GM19328 (cell line): Measurements from ENCODE around the gene CACNA1B.
"Not testable (repeated sequence)": the region's sequence is repeated elsewhere in the genome, so short reads cannot be mapped to it uniquely, and the experiment has no call there.

Source experiments
- ATAC-seq: cut with Tn5 transposase; IDR thresholded peaks from one replicate; pipeline ENCODE4 v1.9.1; 2021; ENCODE audit warnings: mild to moderate bottlenecking, moderate library complexity; ENCODE audit not compliant: unreplicated experiment

CACNA1B gene

GRCh38 chr9:138068601-138069035 lies 191.0 kb downstream of the CACNA1B start:
- ATAC-seq: no peak

GRCh38 chr9:138069731-138070456 lies 192.3 kb downstream of the CACNA1B start:
- ATAC-seq: no peak

- ATAC-seq: no peak
These were observed 193.2 kb downstream of the CACNA1B start for GRCh38 chr9:138070815-138071214.

GRCh38 chr9:138071292-138071691 lies 193.7 kb downstream of the CACNA1B start:
- ATAC-seq: no peak

- ATAC-seq: no peak
These were observed 194.1 kb downstream of the CACNA1B start for GRCh38 chr9:138071731-138072130.

- no peak for ATAC-seq
These were observed 194.7 kb downstream of the CACNA1B start for GRCh38 chr9:138072161-138072842.

- no peak for ATAC-seq
These were observed 195.3 kb downstream of the CACNA1B start for GRCh38 chr9:138072897-138073296.

GRCh38 chr9:138073408-138073807 lies 195.8 kb downstream of the CACNA1B start:
- ATAC-seq: no peak

- no peak for ATAC-seq
These were observed 196.2 kb downstream of the CACNA1B start for GRCh38 chr9:138073808-138074207.

GRCh38 chr9:138074516-138074915 lies 196.9 kb downstream of the CACNA1B start:
- no peak for ATAC-seq

GRCh38 chr9:138075496-138075895 lies 197.9 kb downstream of the CACNA1B start:
- no peak for ATAC-seq

- no peak for ATAC-seq
These were observed 198.5 kb downstream of the CACNA1B start for GRCh38 chr9:138075961-138076649.

GRCh38 chr9:138076650-138077009 lies 199.0 kb downstream of the CACNA1B start:
- no peak for ATAC-seq

- ATAC-seq: no peak
These were observed 199.5 kb downstream of the CACNA1B start for GRCh38 chr9:138077126-138077525.

GRCh38 chr9:138077898-138078540 lies 200.4 kb downstream of the CACNA1B start:
- no peak for ATAC-seq

GRCh38 chr9:138078846-138079245 lies 201.3 kb downstream of the CACNA1B start:
- ATAC-seq: no peak

- no peak for ATAC-seq
These were observed 203.4 kb downstream of the CACNA1B start for GRCh38 chr9:138080979-138081378.

- ATAC-seq: no peak
These were observed 205.5 kb downstream of the CACNA1B start for GRCh38 chr9:138082918-138083636.

GRCh38 chr9:138083873-138084272 lies 206.3 kb downstream of the CACNA1B start:
- no peak for ATAC-seq

GRCh38 chr9:138085568-138085967 lies 208.0 kb downstream of the CACNA1B start:
- ATAC-seq: no peak

- ATAC-seq: not testable (repeated sequence)
These were observed 214.5 kb downstream of the CACNA1B start for GRCh38 chr9:138092057-138092456.
